Rectal smooth muscle tissue (tissue), 1 donor: ENCODE measurements around the gene PPP1CC.

ENCODE experiments used
- H3K27ac ChIP-seq: one replicate; pipeline ENCODE4 v1.7.0; 2013; ENCODE audit warnings: low read depth, low read length, inconsistent platforms
- H3K27me3 ChIP-seq: one replicate; pipeline ENCODE4 v1.7.0; 2013; ENCODE audit warnings: low read length; ENCODE audit not compliant: control insufficient read depth, insufficient read depth
- H3K36me3 ChIP-seq: one replicate; pipeline ENCODE4 v1.7.0; 2013; ENCODE audit warnings: low read length; ENCODE audit not compliant: control insufficient read depth, insufficient read depth
- H3K4me1 ChIP-seq: one replicate; pipeline ENCODE4 v1.7.0; 2013; ENCODE audit warnings: low read length; ENCODE audit not compliant: control insufficient read depth, insufficient read depth
- H3K4me3 ChIP-seq: one replicate; pipeline ENCODE4 v1.7.0; 2013; ENCODE audit warnings: low read length
- H3K9ac ChIP-seq: one replicate; pipeline ENCODE4 v1.7.0; 2013; ENCODE audit warnings: low read length

Gene PPP1CC

DNA sequence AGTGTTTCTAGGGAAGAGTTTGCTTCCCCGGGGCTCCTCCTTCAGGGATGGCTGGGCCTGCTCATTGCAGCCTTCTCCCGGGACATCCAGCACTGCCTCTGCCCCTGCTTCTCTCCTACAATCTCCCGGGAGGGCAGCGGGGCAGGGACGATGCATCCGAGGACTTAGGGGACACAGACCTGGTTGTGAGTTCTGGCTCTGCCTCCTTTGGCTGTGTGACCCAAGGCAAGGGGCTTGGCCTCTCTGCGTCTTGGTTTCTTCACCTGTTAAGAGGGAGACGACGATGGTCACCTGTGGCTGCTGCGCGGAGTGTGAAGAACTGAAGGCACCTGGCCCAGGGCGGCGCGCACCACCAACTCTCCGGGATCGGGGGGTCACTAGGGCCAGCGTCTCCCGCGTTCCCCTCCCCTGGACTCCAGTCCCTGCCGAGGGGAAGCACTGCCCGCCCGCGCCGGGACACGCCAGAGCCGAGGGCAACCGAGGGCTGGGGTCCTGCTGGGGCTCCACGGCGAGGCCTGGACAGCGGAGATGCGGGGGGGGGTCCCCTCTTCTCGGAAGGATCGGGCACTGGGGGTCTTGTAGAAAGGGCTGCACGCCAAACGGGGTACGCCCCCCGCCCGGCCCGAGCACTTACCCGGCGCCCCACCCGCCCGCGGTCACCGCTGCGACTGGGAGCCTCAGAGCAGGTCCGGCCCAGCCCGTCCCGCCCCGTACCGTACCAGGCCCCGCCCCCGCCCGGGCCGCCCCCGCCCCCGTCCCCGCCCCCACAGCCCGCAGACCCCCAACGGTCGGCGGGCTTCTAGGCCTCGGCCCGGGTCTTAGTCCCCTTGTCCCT is 54.0 kb downstream of the PPP1CC start, which contains the start of gene HVCN1:
Gene HVCN1, minus strand, starts transcription at position 670 of the 835 bp plus-strand sequence. CDS start 5,870 bp downstream, outside the sequence.
- Histone ChIP-seq H3K4me1 (peaks cover 4% of the 10 kb centered on the region), H3K36me3 (no peaks in the 10 kb centered on the region), H3K27me3 (no peaks in the 10 kb centered on the region), H3K27ac (peak within 1 kb of the TSS; percentile 56), H3K9ac (peak within 1 kb of the TSS; percentile 14), H3K4me3 (peak within 1 kb of the TSS; percentile 70)

DNA sequence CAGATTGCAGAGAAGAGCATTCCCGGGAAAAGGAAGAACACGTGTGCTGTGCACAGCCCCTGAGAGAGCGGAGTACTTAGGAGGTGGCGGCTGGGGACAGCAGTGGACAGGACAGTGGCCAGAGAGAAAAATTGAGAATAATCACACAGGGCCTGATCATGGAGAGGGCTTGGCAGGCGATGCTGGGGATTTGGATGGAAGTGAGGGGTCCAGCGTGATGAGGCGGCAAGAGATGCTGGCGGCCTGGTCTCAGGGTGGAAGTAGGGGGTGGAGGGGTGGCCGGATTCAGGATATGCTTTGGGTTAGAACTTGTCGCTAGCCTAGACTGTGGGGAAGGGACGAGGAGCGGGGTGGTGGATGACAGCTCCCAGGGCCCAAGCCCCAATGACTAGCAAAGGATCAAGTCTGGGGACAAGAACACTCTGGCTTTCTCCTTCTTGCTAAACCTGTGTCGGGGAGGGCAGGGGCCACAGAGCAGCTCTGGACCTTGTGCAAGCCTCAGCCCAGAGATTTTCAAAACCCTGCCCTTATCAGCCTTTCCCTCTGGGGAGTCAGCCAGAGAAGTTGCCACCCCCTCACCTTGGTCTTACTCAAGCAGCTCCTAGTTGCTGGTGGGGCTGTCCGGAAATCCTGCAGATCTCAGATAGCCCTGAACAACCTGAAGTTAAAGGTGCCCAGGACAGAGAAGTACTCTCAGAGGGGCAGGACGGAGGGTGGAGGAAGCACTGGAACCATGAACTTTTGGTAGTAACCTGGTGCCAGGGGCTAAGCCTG is 55.1 kb downstream of the PPP1CC start:
- Histone ChIP-seq H3K27me3 (no peaks in the 10 kb centered on the region), H3K4me1 (peaks cover 4% of the 10 kb centered on the region), H3K4me3 (no peak overlapping the region), H3K36me3 (no peaks in the 10 kb centered on the region), H3K27ac (no peak overlapping the region), H3K9ac (no peak overlapping the region)

GRCh38 chr12:110686294-110686903 is 56.3 kb downstream of the PPP1CC start:
- H3K36me3 ChIP-seq: no peaks in the 10 kb centered on the region
- no peak overlapping the region for H3K9ac ChIP-seq
- H3K27me3 ChIP-seq: no peaks in the 10 kb centered on the region
- peaks cover 4% of the 10 kb centered on the region for H3K4me1 ChIP-seq
- H3K27ac ChIP-seq: no peak overlapping the region
- H3K4me3 ChIP-seq: no peak overlapping the region

- Histone ChIP-seq H3K36me3 (no peaks in the 10 kb centered on the region), H3K4me1 (peaks cover 4% of the 10 kb centered on the region), H3K4me3 (no peak overlapping the region), H3K27me3 (no peaks in the 10 kb centered on the region), H3K27ac (no peak overlapping the region), H3K9ac (no peak overlapping the region)
These were observed 58.3 kb downstream of the PPP1CC start for GRCh38 chr12:110684312-110684836.

DNA sequence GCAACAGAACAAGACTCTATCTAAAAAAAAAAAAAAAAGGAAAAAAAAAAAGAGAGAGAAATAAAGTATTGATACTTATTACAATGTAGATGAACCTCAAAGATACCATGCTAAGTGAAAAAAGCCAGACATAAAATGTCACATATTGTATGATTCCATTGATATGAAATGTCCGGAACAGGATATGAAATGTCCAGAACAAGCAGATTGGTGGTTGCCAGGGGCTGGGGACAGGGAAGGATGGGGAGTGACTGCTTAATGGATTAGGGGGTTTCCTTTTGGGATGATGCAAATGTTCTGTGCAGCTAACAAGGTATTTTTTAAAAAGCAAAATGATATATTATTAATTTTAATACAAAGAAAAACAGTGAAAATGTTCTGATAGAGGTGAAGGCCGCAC is 58.8 kb downstream of the PPP1CC start:
- peaks cover 4% of the 10 kb centered on the region for H3K4me1 ChIP-seq
- no peaks in the 10 kb centered on the region for H3K27me3 ChIP-seq
- H3K27ac ChIP-seq: no peak overlapping the region
- no peaks in the 10 kb centered on the region for H3K36me3 ChIP-seq
- H3K4me3 ChIP-seq: no peak overlapping the region
- no peak overlapping the region for H3K9ac ChIP-seq

DNA sequence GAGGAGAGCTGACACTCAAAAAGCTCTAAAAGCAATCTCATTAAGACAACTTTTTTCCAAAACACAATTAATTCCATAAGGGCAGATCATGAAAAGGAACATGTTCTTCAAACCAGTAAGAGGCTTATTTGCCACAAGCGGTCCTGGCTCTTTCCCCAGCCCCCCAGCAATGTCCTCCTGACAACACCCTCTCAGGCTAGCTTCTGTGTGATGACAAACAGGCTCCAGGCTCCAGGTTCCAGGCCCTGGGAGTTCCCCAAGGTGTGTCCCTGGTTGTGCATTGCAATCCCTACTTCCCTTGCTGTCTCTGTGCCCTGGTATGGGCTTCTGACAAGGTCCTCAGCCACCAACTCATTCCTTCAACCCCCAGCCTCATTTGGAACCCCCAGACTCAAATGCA is 62.7 kb downstream of the PPP1CC start:
- Histone ChIP-seq H3K9ac (no peak overlapping the region), H3K36me3 (no peaks in the 10 kb centered on the region), H3K27ac (no peak overlapping the region), H3K4me1 (no peaks in the 10 kb centered on the region), H3K27me3 (no peaks in the 10 kb centered on the region), H3K4me3 (no peak overlapping the region)

GRCh38 chr12:110679201-110679600 is 63.5 kb downstream of the PPP1CC start:
- Histone ChIP-seq H3K4me3 (no peak overlapping the region), H3K27me3 (no peaks in the 10 kb centered on the region), H3K4me1 (no peaks in the 10 kb centered on the region), H3K27ac (no peak overlapping the region), H3K36me3 (no peaks in the 10 kb centered on the region), H3K9ac (no peak overlapping the region)

GRCh38 chr12:110677982-110678381 is 64.7 kb downstream of the PPP1CC start:
- no peak overlapping the region for H3K27ac ChIP-seq
- no peaks in the 10 kb centered on the region for H3K36me3 ChIP-seq
- H3K4me1 ChIP-seq: no peaks in the 10 kb centered on the region
- no peak overlapping the region for H3K9ac ChIP-seq
- H3K27me3 ChIP-seq: no peaks in the 10 kb centered on the region
- no peak overlapping the region for H3K4me3 ChIP-seq

GRCh38 chr12:110677206-110677911 is 65.3 kb downstream of the PPP1CC start:
- Histone ChIP-seq H3K9ac (no peak overlapping the region), H3K4me1 (no peaks in the 10 kb centered on the region)

GRCh38 chr12:110676171-110676570 is 66.5 kb downstream of the PPP1CC start:
- Histone ChIP-seq H3K27me3 (no peaks in the 10 kb centered on the region), H3K9ac (no peak overlapping the region), H3K4me3 (no peak overlapping the region), H3K4me1 (no peaks in the 10 kb centered on the region), H3K27ac (no peak overlapping the region), H3K36me3 (no peaks in the 10 kb centered on the region)

More at GRCh38 chr12:110677206-110677911, 65.3 kb downstream of the PPP1CC start:
- H3K4me3 ChIP-seq: no peak overlapping the region
- H3K27ac ChIP-seq: no peak overlapping the region
- no peaks in the 10 kb centered on the region for H3K27me3 ChIP-seq
- H3K36me3 ChIP-seq: no peaks in the 10 kb centered on the region

- Histone ChIP-seq H3K27ac (no peak overlapping the region), H3K4me3 (no peak overlapping the region), H3K9ac (no peak overlapping the region)
These were observed 72.5 kb downstream of the PPP1CC start for GRCh38 chr12:110670161-110670701.

More at GRCh38 chr12:110670161-110670701, 72.5 kb downstream of the PPP1CC start:
- Histone ChIP-seq H3K36me3 (no peaks in the 10 kb centered on the region), H3K4me1 (no peaks in the 10 kb centered on the region), H3K27me3 (no peaks in the 10 kb centered on the region)
